Nephron progenitor cell (in vitro differentiated cells): ENCODE measurements around the gene PHACTR1.

Experiments
- DNase-seq: peaks from one replicate; pipeline ENCODE4 v3.0.0; 2021
- H3K27ac Mint-ChIP-seq: 2 replicates; pipeline ENCODE4 v1.8.0; 2021; ENCODE audit warnings: mild to moderate bottlenecking, moderate library complexity, mixed read lengths
- H3K27me3 Mint-ChIP-seq: 2 replicates; pipeline ENCODE4 v1.8.0; 2021; ENCODE audit warnings: mild to moderate bottlenecking, low read depth, mixed read lengths; ENCODE audit not compliant: poor library complexity
- H3K36me3 Mint-ChIP-seq: 2 replicates; pipeline ENCODE4 v1.8.0; 2021; ENCODE audit warnings: low read depth, mixed read lengths
- H3K4me1 Mint-ChIP-seq: 2 replicates; pipeline ENCODE4 v1.8.0; 2021; ENCODE audit warnings: mixed read lengths
- H3K4me3 Mint-ChIP-seq: 2 replicates; pipeline ENCODE4 v1.8.0; 2021; ENCODE audit warnings: mild to moderate bottlenecking, moderate library complexity, mixed read lengths
- H3K9me3 Mint-ChIP-seq: 2 replicates; pipeline ENCODE4 v1.8.0; 2021; ENCODE audit warnings: mild to moderate bottlenecking, moderate library complexity, mixed read lengths
- CTCF ChIP-seq: fragments of 200-600 bp; sonication (generic); IDR thresholded peaks from 2 replicates; pipeline ENCODE4 v1.5.0; 2021; ENCODE audit warnings: antibody characterized with exemption

Gene PHACTR1

GRCh38 chr6:13247627-13248026 lies 531.1 kb downstream of the PHACTR1 start:
- Mint-ChIP-seq H3K27me3 (no peaks in the 10 kb centered on the region), H3K4me1 (peaks cover 41% of the 10 kb centered on the region), H3K9me3 (peaks cover 8% of the 10 kb centered on the region), H3K4me3 (no peak overlapping the region), H3K36me3 (no peaks in the 10 kb centered on the region), H3K27ac (no peak overlapping the region)
- no peak for DNase-seq
- no peak for TF ChIP-seq CTCF

- H3K4me1 Mint-ChIP-seq = peaks cover 41% of the 10 kb centered on the region
- TF ChIP-seq CTCF = no peak
- peaks cover 8% of the 10 kb centered on the region for H3K9me3 Mint-ChIP-seq
- no peaks in the 10 kb centered on the region for H3K27me3 Mint-ChIP-seq
- peak overlapping the region; percentile 43 for H3K4me3 Mint-ChIP-seq
- no peaks in the 10 kb centered on the region for H3K36me3 Mint-ChIP-seq
- H3K27ac Mint-ChIP-seq = peak overlapping the region; percentile 73
- DNase-seq = peak; percentile 34
Measured at GRCh38 chr6:13248053-13248452, 531.5 kb downstream of the PHACTR1 start.

- DNase-seq = no peak
- no peak for TF ChIP-seq CTCF
- Mint-ChIP-seq H3K9me3 (peaks cover 6% of the 10 kb centered on the region), H3K36me3 (no peaks in the 10 kb centered on the region), H3K4me3 (peak overlapping the region; percentile 43), H3K27me3 (no peaks in the 10 kb centered on the region), H3K4me1 (peaks cover 41% of the 10 kb centered on the region), H3K27ac (peak overlapping the region; percentile 73)
Measured at GRCh38 chr6:13248584-13248985, 532.0 kb downstream of the PHACTR1 start.

GRCh38 chr6:13248994-13249393 lies 532.4 kb downstream of the PHACTR1 start:
- peaks cover 41% of the 10 kb centered on the region for H3K4me1 Mint-ChIP-seq
- H3K36me3 Mint-ChIP-seq = no peaks in the 10 kb centered on the region
- DNase-seq = no peak
- H3K4me3 Mint-ChIP-seq = no peak overlapping the region
- no peak overlapping the region for H3K27ac Mint-ChIP-seq
- TF ChIP-seq CTCF = no peak
- no peaks in the 10 kb centered on the region for H3K27me3 Mint-ChIP-seq
- peaks cover 2% of the 10 kb centered on the region for H3K9me3 Mint-ChIP-seq

- DNase-seq = no peak
- no peak for TF ChIP-seq CTCF
- H3K9me3 Mint-ChIP-seq = peaks cover under 1% of the 10 kb centered on the region
- peaks cover under 1% of the 10 kb centered on the region for H3K27me3 Mint-ChIP-seq
- H3K4me3 Mint-ChIP-seq = no peak overlapping the region
- H3K27ac Mint-ChIP-seq = no peak overlapping the region
- no peaks in the 10 kb centered on the region for H3K36me3 Mint-ChIP-seq
- H3K4me1 Mint-ChIP-seq = peaks cover 41% of the 10 kb centered on the region
Measured at GRCh38 chr6:13249817-13250216, 533.2 kb downstream of the PHACTR1 start.

GRCh38 chr6:13250703-13251102 lies 534.1 kb downstream of the PHACTR1 start:
- Mint-ChIP-seq H3K4me1 (peaks cover 41% of the 10 kb centered on the region), H3K4me3 (no peak overlapping the region), H3K36me3 (peaks cover 6% of the 10 kb centered on the region), H3K27ac (peak overlapping the region; percentile 50), H3K9me3 (peaks cover 4% of the 10 kb centered on the region), H3K27me3 (peaks cover 4% of the 10 kb centered on the region)
- DNase-seq = no peak
- TF ChIP-seq CTCF = no peak
